ENCODE data around the gene GNG13.
"Not testable (repeated sequence)": the region's sequence is repeated elsewhere in the genome, so short reads cannot be mapped to it uniquely, and the experiment has no call there.

GNG13 gene

DNA sequence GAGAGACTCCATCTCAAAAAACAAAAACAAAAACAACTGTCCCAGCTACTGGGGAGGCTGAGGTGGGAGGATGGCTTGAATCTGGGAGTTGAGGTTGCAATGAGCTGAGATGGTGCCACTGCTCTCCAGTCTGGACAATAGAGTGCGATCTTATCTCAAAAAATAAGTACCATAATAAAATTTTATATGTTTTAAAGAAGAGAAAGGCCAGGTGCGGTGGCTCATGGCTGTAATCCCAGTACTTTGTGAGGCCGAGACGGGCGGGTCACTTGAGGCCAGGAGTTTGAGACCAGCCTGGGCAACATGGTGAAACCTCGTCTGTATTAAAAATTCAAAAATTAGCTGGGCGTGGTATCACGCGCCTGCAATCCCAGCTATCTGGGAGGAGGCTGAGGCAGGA is 23.7 kb downstream of the GNG13 start:
- no peaks in the 10 kb centered on the region for H3K9me3 ChIP-seq (ENCODE audit: control insufficient read depth, insufficient read depth, low read length)
- H3K36me3 ChIP-seq (ENCODE audit: insufficient read depth, low read length): no peaks in the 10 kb centered on the region
- peaks cover 4% of the 10 kb centered on the region; the same call in 1 of the 2 replicates for H3K4me1 ChIP-seq (ENCODE audit: insufficient read depth, low read length)
- H3K9ac ChIP-seq (ENCODE audit: low read depth, low read length): no peak overlapping the region

DNA sequence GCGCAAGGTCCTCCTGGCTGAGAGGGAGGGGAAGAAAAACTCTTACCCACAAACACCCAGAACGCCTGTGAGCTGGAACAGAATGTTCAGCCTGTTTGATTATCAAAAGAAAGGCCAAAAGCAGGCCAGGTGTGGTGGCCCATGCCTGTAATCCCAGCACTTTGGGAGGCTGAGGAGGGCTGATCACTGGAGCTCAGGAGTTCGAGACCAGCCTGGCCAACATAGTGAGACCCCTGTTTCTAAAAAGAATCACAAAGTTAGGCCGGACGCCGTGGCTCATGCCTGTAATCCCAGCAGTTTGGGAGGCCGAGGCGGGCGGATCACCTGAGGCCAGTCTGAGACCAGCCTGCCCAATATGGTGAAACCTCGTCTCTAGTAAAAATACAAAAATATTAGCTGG is 24.2 kb downstream of the GNG13 start:
- not testable (repeated sequence) for H3K36me3 ChIP-seq (ENCODE audit: insufficient read depth, low read length); H3K4me1 ChIP-seq (ENCODE audit: insufficient read depth, low read length); H3K9me3 ChIP-seq (ENCODE audit: control insufficient read depth, insufficient read depth, low read length); H3K9ac ChIP-seq (ENCODE audit: low read depth, low read length)

DNA sequence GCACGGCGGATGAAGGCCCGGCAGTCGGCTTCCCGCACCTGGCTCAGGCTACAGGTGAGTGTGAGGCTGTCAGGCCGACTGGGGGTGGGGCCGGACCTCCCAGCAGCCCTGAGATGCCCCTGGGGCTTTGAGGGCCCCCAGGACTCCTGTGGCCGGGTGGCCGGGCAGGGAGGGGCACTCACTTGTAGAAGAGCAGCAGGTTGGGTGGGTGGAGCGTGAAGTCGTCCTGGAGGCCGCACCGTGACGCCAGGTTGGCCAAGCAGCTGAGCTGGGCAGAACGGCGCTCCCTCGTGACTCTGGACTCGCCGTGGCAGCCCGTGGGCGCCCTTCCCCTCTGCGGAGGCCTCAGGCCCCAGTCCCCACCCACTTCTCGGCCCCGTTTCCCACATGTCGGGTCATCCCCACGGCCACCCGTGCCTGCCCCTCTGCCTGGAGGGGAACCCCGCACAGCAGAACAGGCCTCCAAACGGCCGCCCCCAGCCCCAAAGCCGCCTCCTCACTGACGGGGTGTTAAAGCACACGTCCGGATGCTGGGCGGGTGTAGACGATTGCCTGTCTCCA is 25.2 kb downstream of the GNG13 start:
- Histone ChIP-seq H3K36me3 (ENCODE audit: insufficient read depth, low read length) (no peaks in the 10 kb centered on the region), H3K4me1 (ENCODE audit: insufficient read depth, low read length) (peaks cover 4% of the 10 kb centered on the region; the same call in 1 of the 2 replicates), H3K9ac (ENCODE audit: low read depth, low read length) (no peak overlapping the region), H3K9me3 (ENCODE audit: control insufficient read depth, insufficient read depth, low read length) (no peaks in the 10 kb centered on the region)

DNA sequence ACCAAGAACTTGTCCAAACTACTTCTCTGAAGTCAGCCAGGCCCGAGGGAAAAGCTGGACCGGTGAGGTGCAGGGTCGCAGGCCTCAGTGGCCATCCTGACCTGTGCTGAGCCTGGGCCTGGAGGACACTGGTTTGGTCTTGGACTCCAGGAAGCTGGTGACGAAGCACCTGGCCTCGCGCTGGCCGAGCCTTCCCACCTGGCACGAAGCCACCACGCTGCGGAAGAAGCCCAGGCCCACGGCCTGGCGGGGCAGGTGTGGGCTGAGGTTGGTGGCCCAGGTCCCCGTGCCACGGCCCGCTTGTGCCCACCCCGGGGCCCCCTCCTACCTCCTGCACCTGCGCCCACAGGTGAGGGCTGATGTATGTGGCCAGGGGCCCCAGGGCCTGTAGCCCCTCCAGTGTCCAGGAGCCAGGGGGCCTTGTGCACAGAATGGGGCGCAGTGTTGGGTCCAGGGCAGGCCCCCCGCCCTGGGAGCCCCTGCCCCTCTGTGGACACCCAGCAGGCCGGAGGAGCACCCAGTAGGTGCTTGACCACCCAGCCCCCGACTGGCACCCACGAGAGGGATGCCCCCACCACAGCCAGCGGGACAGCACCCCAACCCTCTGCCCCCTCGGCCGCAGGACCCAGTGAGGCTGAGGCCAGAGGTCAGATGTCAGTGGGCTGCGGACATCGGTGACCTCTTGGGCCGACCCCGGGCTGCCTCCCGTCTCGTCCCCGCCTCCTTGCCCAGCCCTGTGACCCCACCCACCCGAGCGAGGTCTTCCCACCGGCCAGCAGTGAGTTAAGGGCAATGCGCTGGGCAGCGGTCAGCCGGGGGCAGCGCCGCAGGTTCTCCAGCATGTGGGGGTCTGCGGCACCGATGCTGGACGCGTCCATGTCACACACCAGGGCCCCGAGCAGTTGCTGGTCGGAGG is 26.2 kb downstream of the GNG13 start:
- Histone ChIP-seq H3K9ac (ENCODE audit: low read depth, low read length) (no peak overlapping the region), H3K9me3 (ENCODE audit: control insufficient read depth, insufficient read depth, low read length) (no peaks in the 10 kb centered on the region), H3K4me1 (ENCODE audit: insufficient read depth, low read length) (peaks cover 4% of the 10 kb centered on the region; the same call in 1 of the 2 replicates), H3K36me3 (ENCODE audit: insufficient read depth, low read length) (no peaks in the 10 kb centered on the region)

DNA sequence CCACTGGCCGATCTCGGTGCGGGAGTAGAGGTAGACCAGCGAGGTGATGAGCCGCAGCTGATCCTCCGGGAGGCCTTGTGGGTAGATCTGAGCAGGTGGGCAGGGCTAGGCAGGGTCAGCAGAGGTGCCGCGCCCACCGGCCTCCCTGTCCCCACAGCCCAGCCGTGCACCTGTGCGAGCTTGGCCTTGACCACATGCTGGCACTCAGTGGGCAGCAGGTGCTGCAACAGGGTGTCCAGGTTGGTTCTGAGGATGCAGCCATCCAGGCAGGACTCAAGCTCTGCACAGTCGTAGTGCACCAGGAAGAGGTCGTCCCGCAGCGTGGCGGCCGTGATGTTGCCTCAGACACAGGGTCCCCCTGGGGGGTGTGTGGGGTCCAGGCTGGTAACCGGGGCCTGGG is 27.6 kb downstream of the GNG13 start:
- Histone ChIP-seq H3K9me3 (ENCODE audit: control insufficient read depth, insufficient read depth, low read length) (no peaks in the 10 kb centered on the region), H3K9ac (ENCODE audit: low read depth, low read length) (no peak overlapping the region), H3K36me3 (ENCODE audit: insufficient read depth, low read length) (no peaks in the 10 kb centered on the region), H3K4me1 (ENCODE audit: insufficient read depth, low read length) (peaks cover 4% of the 10 kb centered on the region; the same call in 1 of the 2 replicates)

DNA sequence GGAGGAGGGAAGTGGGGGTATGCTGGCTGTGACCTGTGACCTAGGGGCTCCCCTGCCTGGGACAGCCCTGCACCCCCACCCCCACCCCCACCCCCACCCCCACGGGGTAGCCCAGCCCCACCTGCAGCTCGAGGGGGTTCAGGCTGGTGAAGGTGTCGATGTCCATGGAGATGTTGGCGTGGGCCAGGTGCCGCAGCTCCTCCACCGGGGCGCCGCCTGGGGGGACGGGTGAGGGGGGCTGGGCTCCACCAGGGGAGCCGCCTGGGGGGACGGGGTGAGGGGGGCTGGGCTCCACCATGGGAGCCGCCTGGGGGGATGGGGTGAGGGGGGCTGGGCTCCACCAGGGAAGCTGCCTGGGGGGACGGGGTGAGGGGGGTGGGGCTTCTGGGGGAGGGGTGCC is 30.1 kb downstream of the GNG13 start:
- Histone ChIP-seq H3K4me1 (ENCODE audit: insufficient read depth, low read length) (no peaks in the 10 kb centered on the region), H3K36me3 (ENCODE audit: insufficient read depth, low read length) (no peaks in the 10 kb centered on the region), H3K9me3 (ENCODE audit: control insufficient read depth, insufficient read depth, low read length) (no peaks in the 10 kb centered on the region), H3K9ac (ENCODE audit: low read depth, low read length) (no peak overlapping the region)

DNA sequence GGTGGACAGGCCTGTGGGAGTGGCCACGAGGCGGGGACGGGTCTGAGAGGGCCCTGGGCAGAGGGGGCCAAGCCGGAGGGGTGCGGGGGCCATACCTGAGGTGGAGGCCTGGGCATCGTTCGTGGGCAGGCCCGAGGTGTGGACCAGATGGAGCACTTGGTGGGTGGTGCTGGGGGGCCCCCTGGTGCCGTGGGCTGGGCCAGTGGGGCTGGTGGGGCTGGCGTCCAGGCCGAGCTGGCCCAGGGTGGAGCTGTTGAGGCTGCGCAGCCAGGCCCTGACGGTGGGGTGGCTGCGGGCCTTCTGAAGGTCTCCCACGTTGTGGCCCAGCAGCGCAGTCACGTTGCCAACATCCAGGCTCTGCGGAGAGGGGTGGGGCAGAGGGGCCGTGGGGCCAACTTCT is 30.6 kb downstream of the GNG13 start:
- Histone ChIP-seq H3K9me3 (ENCODE audit: control insufficient read depth, insufficient read depth, low read length) (no peaks in the 10 kb centered on the region), H3K36me3 (ENCODE audit: insufficient read depth, low read length) (no peaks in the 10 kb centered on the region), H3K9ac (ENCODE audit: low read depth, low read length) (no peak overlapping the region), H3K4me1 (ENCODE audit: insufficient read depth, low read length) (no peaks in the 10 kb centered on the region)

DNA sequence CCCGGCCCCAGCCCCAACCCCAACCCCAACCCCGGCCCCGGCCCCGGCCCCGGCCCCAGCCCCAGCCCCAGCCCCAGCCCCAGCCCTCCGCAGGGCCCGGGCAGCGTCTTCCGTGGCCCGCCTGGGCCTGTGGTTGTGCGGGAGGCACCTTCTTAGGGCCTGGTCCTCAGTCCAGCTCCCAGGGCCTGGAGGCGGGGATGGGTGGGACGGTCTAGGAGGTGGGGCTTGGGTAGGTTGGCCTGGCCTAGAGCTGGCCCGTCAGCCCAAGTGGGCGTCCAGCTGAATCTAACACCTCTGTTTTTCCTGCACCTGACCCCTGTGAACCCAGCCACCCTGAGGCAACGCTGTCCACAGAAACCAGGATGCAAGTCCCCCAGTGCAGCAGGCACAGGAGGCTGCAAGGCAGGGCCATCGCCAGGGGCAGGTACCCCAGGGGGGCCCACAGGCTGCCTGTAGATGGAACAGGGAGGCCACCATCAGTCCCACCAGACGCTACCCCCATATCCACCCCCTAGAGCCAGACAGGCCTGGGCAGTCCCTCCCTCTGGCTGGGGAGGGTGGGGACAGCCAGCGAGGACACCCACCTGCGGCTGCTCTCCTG is 31.2 kb downstream of the GNG13 start:
- H3K36me3 ChIP-seq (ENCODE audit: insufficient read depth, low read length): no peaks in the 10 kb centered on the region
- no peaks in the 10 kb centered on the region for H3K9me3 ChIP-seq (ENCODE audit: control insufficient read depth, insufficient read depth, low read length)
- no peak overlapping the region for H3K9ac ChIP-seq (ENCODE audit: low read depth, low read length)
- no peaks in the 10 kb centered on the region for H3K4me1 ChIP-seq (ENCODE audit: insufficient read depth, low read length)

DNA sequence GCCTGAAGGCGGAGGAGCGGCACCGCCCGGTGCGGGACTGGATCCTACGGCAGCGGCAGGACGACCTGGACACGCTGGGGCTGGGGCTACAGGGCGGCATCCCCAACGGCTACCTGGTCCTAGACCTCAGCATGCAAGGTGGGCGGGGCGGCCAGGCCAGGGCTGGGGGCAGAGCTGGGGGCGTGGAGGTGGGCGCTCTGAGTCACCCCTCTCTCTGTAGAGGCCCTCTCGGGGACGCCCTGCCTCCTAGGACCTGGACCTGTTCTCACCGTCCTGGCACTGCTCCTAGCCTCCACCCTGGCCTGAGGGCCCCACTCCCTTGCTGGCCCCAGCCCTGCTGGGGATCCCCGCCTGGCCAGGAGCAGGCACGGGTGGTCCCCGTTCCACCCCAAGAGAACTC is 32.1 kb downstream of the GNG13 start:
- Histone ChIP-seq H3K9ac (ENCODE audit: low read depth, low read length) (no peak overlapping the region), H3K9me3 (ENCODE audit: control insufficient read depth, insufficient read depth, low read length) (no peaks in the 10 kb centered on the region), H3K36me3 (ENCODE audit: insufficient read depth, low read length) (no peaks in the 10 kb centered on the region), H3K4me1 (ENCODE audit: insufficient read depth, low read length) (no peaks in the 10 kb centered on the region)

DNA sequence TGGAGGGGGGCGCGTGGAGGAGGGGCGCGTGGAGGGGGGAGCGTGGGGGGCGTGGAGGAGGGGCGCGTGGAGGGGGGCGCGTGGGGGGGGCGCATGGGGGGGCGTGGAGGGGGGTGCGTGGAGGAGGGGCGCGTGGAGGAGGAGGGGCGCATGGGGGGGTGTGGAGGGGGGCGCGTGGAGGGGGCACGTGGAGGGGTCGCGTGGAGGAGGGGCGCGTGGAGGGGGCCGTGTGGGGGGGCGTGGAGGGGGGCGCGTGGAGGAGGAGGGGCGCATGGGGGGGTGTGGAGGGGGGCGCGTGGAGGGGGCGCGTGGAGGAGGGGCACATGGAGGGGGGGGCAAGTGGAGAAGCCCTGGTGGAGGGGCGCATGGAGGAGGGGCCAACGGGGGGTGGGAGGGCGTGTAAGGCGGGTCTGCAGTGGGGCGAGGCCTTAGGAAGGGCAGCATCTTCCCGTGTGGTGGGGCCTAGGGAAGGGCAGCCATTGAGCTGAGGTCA is 32.7 kb downstream of the GNG13 start:
- no peaks in the 10 kb centered on the region for H3K4me1 ChIP-seq (ENCODE audit: insufficient read depth, low read length)
- no peak overlapping the region for H3K9ac ChIP-seq (ENCODE audit: low read depth, low read length)
- H3K36me3 ChIP-seq (ENCODE audit: insufficient read depth, low read length): no peaks in the 10 kb centered on the region
- no peaks in the 10 kb centered on the region for H3K9me3 ChIP-seq (ENCODE audit: control insufficient read depth, insufficient read depth, low read length)

DNA sequence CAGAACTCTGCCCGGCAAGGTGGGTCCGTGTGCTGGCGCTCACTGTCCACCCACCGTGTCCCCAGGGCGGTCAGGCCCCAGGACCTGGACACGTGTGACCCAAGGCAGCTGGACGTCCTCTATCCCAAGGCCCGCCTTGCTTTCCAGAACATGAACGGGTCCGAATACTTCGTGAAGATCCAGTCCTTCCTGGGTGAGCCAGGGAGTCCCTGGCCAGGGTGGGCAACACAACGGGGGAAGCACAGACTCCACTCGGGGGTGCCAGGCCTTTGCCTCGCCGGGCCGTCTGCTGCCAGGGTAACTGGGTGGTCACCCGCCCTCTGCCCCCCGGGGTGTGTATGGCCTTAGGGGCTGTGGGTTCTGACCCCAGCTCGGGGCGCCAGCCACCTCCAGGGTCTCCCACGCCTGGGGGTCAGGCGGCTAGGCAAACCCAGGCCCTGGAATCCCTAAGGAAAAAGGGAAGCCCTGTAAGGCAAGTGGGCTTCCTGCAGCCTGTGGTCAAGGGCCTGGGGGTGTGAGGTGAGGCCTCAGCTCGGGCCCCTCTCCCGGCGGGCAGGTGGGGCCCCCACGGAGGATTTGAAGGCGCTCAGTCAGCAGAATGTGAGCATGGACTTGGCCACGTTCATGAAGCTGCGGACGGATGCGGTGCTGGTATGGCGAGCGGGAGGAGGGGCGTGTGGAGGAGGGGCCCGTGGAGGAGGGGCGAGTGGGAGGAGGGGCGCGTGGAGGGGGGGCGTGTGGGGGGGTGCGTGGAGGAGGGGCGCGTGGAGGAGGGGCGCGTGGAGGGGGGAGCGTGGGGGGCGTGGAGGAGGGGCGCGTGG is 33.5 kb downstream of the GNG13 start:
- Histone ChIP-seq H3K4me1 (ENCODE audit: insufficient read depth, low read length) (no peaks in the 10 kb centered on the region), H3K9ac (ENCODE audit: low read depth, low read length) (no peak overlapping the region), H3K9me3 (ENCODE audit: control insufficient read depth, insufficient read depth, low read length) (no peaks in the 10 kb centered on the region)

DNA sequence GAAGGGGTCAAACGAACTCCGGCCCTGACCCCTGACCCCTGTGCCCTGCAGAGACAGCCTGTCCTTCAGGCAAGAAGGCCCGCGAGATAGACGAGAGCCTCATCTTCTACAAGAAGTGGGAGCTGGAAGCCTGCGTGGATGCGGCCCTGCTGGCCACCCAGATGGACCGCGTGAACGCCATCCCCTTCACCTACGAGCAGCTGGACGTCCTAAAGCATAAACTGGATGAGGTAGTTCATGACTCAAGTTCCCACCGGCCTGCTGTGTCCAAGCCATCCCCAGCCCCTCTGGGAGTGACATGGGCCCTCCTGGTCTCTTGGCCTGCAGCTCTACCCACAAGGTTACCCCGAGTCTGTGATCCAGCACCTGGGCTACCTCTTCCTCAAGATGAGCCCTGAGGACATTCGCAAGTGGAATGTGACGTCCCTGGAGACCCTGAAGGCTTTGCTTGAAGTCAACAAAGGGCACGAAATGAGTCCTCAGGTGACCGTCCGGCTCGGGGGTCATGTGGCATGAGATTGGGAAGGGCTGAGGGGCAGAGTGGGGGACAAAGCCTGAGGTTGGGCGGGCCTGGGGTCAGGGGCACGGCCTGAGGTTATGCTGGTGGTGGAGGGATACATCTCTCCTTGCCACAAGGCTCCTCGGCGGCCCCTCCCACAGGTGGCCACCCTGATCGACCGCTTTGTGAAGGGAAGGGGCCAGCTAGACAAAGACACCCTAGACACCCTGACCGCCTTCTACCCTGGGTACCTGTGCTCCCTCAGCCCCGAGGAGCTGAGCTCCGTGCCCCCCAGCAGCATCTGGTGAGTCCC is 34.3 kb downstream of the GNG13 start:
- Histone ChIP-seq H3K4me1 (ENCODE audit: insufficient read depth, low read length) (no peaks in the 10 kb centered on the region), H3K9ac (ENCODE audit: low read depth, low read length) (no peak overlapping the region), H3K9me3 (ENCODE audit: control insufficient read depth, insufficient read depth, low read length) (no peaks in the 10 kb centered on the region), H3K36me3 (ENCODE audit: insufficient read depth, low read length) (no peaks in the 10 kb centered on the region)

More for the DNA sequence above, 33.5 kb downstream of the GNG13 start:
- H3K36me3 ChIP-seq (ENCODE audit: insufficient read depth, low read length): no peaks in the 10 kb centered on the region

DNA sequence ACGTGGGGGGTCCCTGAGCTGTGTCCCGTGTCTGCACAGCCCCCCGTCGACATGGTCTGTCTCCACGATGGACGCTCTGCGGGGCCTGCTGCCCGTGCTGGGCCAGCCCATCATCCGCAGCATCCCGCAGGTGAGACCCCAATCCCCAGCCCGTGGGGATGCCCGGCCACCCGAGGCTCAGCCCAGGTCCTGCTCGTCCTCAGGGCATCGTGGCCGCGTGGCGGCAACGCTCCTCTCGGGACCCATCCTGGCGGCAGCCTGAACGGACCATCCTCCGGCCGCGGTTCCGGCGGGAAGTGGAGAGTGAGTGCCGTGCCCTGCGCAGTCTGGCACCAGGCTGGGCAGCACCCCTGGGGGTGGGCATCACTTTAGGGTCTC is 35.1 kb downstream of the GNG13 start:
- H3K36me3 ChIP-seq (ENCODE audit: insufficient read depth, low read length): no peaks in the 10 kb centered on the region
- no peaks in the 10 kb centered on the region for H3K9me3 ChIP-seq (ENCODE audit: control insufficient read depth, insufficient read depth, low read length)
- no peak overlapping the region for H3K9ac ChIP-seq (ENCODE audit: low read depth, low read length)
- H3K4me1 ChIP-seq (ENCODE audit: insufficient read depth, low read length): no peaks in the 10 kb centered on the region; the same call in 1 of the 2 replicates
